ENCODE results near the gene RXFP1.

RXFP1 gene

DNA sequence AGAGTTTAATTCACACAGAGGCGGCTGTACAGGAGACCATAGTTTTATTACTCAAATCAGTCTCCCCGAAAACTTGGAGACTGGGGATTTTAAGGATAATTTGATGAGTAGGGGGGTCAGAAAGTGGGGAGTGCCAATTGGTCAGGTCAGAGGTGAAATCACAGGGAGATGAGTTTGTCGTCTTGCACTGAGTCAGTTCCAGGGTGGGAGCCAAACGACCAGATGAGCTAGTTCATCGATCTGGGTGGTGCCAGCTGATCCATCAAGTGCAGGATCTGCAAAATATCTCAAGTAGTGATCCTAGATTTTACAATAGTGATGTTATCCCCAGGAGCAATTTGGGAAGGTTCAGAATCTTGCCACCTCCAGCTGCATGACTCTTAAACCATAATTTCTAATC is 154.4 kb downstream of the RXFP1 start:
- FAIRE-seq = no peak

DNA sequence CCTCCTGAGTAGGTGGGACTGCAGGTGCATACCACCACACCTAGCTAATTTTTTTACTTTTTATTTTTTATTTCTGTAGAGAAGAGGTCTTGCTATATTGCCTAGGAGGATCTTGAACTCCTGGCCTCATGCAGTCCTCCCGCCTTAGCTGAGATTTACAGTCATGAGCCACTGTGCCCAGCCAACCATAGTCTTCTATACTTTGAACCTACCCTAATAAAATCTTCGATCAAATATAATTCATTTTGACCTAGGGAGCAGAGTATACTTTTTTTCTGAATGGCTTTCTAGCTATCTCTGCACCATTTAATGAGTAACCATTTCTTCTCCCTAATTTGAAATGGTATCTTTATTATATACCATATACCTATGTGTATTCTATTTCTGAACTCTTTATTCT is 157.1 kb downstream of the RXFP1 start:
- FAIRE-seq = no peak

DNA sequence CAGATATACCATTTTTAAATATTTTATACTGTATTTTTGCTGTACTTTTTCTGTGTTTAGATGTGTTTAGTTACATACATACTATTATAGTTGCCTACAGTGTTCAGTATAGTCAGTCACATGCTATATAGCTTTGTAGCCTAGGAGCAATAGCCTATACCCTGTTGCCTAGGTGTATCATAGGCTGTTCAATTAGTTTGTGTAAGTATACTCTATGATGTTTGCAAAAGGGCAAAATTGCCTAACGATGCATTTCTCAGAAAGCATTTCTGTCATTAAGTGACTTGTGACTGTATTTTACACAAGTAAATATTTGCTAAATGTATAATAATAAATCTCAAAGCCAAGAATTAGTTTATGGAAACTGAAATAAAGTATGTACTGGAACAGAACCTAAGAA is 159.9 kb downstream of the RXFP1 start:
- FAIRE-seq = peak; percentile 15

DNA sequence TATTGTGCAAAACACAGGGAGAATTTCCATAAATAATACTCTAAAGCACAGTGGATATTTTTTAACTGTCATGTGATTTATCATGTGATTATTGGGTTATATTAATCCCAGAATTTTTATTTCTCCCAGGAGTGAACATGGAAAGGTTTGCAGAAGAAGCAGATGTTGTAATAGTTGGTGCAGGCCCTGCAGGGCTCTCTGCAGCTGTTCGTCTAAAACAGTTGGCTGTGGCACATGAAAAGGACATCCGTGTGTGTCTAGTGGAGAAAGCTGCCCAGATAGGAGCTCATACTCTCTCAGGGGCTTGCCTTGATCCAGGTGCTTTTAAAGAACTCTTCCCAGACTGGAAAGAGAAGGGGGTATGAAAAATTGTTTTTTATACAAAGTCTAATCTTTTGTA is 160.4 kb downstream of the RXFP1 start:
- no peak for FAIRE-seq

DNA sequence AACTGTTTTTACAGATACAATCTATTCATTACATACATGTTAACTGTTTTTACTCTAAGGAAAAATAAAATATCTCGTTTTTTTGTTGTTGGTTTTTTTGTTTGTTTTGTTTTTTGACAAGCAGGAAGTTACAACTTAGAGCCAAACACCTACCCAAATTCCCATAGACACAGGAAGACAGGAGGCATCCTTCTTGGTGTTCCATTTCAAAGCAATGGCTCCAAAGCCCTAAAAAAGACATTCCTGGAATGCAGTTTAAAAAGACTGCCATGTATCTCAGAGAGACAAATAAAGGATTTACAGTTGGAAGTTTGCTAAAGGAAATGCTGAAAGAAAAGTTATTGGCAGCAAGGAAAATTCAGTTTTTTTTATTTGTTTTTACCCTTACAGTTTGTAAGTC is 167.1 kb downstream of the RXFP1 start:
- no peak for FAIRE-seq
